ENCODE results near the gene SLC25A24.

GRCh38 chr1:108149796-108150467 is 50.2 kb downstream of the SLC25A24 start:
- TF ChIP-seq CTCF (IDR thresholded peaks at IDR 0.05; ENCODE audit: poor library complexity) (no peak), EZH2 (IDR thresholded peaks at IDR 0.05; ENCODE audit: borderline replicate concordance) (no peak), EZH2phosphoT487 (IDR thresholded peaks at IDR 0.05; ENCODE audit: low read depth, severe bottlenecking, unreplicated experiment) (no peak)

Measured in hepatocyte (in vitro differentiated cells).